ENCODE results near the gene CYTH1. TPM values are rescaled to one million over a fixed set of nuclear protein-coding genes. Genes with fewer than 3 reads are reported as not detected.

Gene CYTH1
- total RNA-seq, 1 experiment from 2014 or later = 69.2 TPM

Small RNA genes within 50 kb of the gene (small RNA-seq; reads per million reads assigned to genes)
- 0 reads per million in 2 experiments for gene RNU6-638P

Other genes starting within 250 kb of the CYTH1 start
- 0.05 and 0.24 TPM in 2 replicates for gene DNAH17, start 204.9 kb downstream of the CYTH1 start, total RNA-seq (2014; rRNA removed; shearing (Covaris generic))
- 96.8 and 116 TPM in 2 replicates for gene USP36, start 58.5 kb upstream of the CYTH1 start, total RNA-seq (2014; rRNA removed; shearing (Covaris generic))
- 0.74 and 0.80 TPM in 2 replicates for gene CEP295NL, start 120.9 kb upstream of the CYTH1 start, total RNA-seq (2014; rRNA removed; shearing (Covaris generic))
- 398 and 441 TPM in 2 replicates for gene TIMP2, start 143.1 kb upstream of the CYTH1 start, total RNA-seq (2014; rRNA removed; shearing (Covaris generic))
- gene LGALS3BP, start 197.7 kb upstream of the CYTH1 start, total RNA-seq (2014; rRNA removed; shearing (Covaris generic)) = 1,201 and 1,214 TPM in 2 replicates
- gene CANT1, start 227.5 kb upstream of the CYTH1 start, total RNA-seq (2014; rRNA removed; shearing (Covaris generic)) = 104 and 107 TPM in 2 replicates
- 15.7 and 15.8 TPM in 2 replicates for gene C1QTNF1, start 241.9 kb upstream of the CYTH1 start, total RNA-seq (2014; rRNA removed; shearing (Covaris generic))

Data from SK-MEL-5 (cell line).